ENCODE measurements around the gene EPS8L3. TPM values are rescaled to one million over a fixed set of nuclear protein-coding genes. Genes with fewer than 3 reads are reported as not detected.
"Not testable (repeated sequence)": the region's sequence is repeated elsewhere in the genome, so short reads cannot be mapped to it uniquely, and the experiment has no call there.

The EPS8L3 gene
- total and polyA plus RNA-seq, 11 donors = 0.25 to 0.75 (median 0.30) TPM; not detected in 5

- ATAC-seq = no peak
- intact Hi-C loops (cut with DNase I) = no loop called here
- no peaks in the 10 kb centered on the region for H3K36me3 ChIP-seq
Measured at GRCh38 chr1:109756848-109757521, 6.7 kb downstream of the EPS8L3 start.

GRCh38 chr1:109756325-109756724 is 7.4 kb downstream of the EPS8L3 start:
- WGBS, 4 donors = 90 to 96% (median 91%) methylated on average over 5 of the region's 5 CpGs
- peaks cover 0 to 16% (median 0%) of the 10 kb centered on the region in 12 donors for H3K4me1 ChIP-seq
- intact Hi-C loops (cut with DNase I); DNase-seq; H3K36me3 ChIP-seq; ATAC-seq; H3K9me3 ChIP-seq; H3K27me3 ChIP-seq; H3K27ac ChIP-seq; H3K4me3 ChIP-seq: not testable (repeated sequence)

More at GRCh38 chr1:109756848-109757521, 6.7 kb downstream of the EPS8L3 start:
- peaks cover 0 to 23% (median 0%) of the 10 kb centered on the region in 12 donors for H3K4me1 ChIP-seq
- H3K27ac ChIP-seq = no peak overlapping the region
- no peak overlapping the region for H3K4me3 ChIP-seq
- DNase-seq = peak in 2 of 5 donors; percentile 3 to 14
- TF ChIP-seq CTCF (IDR thresholded peaks at IDR 0.05) (no peak), POLR2A (IDR thresholded peaks at IDR 0.05) (no peak)
- no peaks in the 10 kb centered on the region for H3K27me3 ChIP-seq
- no peaks in the 10 kb centered on the region for H3K9me3 ChIP-seq
- 89 to 93% (median 90%) methylated on average over 7 of the region's 7 CpGs for WGBS, 4 donors

GRCh38 chr1:109754738-109755137 is 9.0 kb downstream of the EPS8L3 start:
- Histone ChIP-seq H3K4me1 (peaks cover 0 to 9% (median 0%) of the 10 kb centered on the region in 12 donors), H3K4me3 (no peak overlapping the region), H3K27ac (peak overlapping the region in 4 of 12 donors; percentile 12 to 41 (median 26)), H3K36me3 (no peaks in the 10 kb centered on the region), H3K9me3 (no peaks in the 10 kb centered on the region), H3K27me3 (no peaks in the 10 kb centered on the region)
- TF ChIP-seq CTCF (IDR thresholded peaks at IDR 0.05) (no peak), POLR2A (IDR thresholded peaks at IDR 0.05) (no peak)
- intact Hi-C loops (cut with DNase I) = loop anchor here in 1 of 10 donors (5.0 kb wide), 1 partner anchor 87 kb away; the partner anchor contains the start of gene GSTM2
- ATAC-seq = peak; percentile 71 to 86 (median 76)
- DNase-seq = peak in 1 of 5 donors; percentile 14
- WGBS, 4 donors = 39 to 58% (median 51%) methylated on average over 2 of the region's 2 CpGs

GRCh38 chr1:109751531-109752260 is 12.0 kb downstream of the EPS8L3 start:
- peak in 1 of 4 donors; percentile 19 for ATAC-seq
- H3K4me1 ChIP-seq = peaks cover 0 to 14% (median 3%) of the 10 kb centered on the region in 12 donors
- WGBS, 4 donors = 86 to 93% (median 88%) methylated on average over 12 of the region's 12 CpGs
- no peak overlapping the region for H3K4me3 ChIP-seq
- no peak overlapping the region for H3K27ac ChIP-seq
- H3K36me3 ChIP-seq = no peaks in the 10 kb centered on the region
- DNase-seq = no peak
- no peaks in the 10 kb centered on the region for H3K9me3 ChIP-seq
- no peak for TF ChIP-seq CTCF (IDR thresholded peaks at IDR 0.05)
- no peak for TF ChIP-seq POLR2A (IDR thresholded peaks at IDR 0.05)
- intact Hi-C loops (cut with DNase I) = loop anchor here in 1 of 10 donors (5.0 kb wide), 1 partner anchor 84 kb away; the partner anchor contains the start of gene GSTM2
- no peaks in the 10 kb centered on the region for H3K27me3 ChIP-seq

All from heart left ventricle (tissue), 16 donors.